OCI-LY3 (cell line): ENCODE results near the gene COQ2.

Experiments used
- CTCF ChIP-seq: fragments of 200-600, 300-600 bp; sonication (generic); IDR thresholded peaks from 2 replicates; pipeline ENCODE4 v1.5.1; 2014; ENCODE audit warnings: antibody characterized with exemption, low read length, low read depth
- EZH2phosphoT487 ChIP-seq: fragments of 200-600 bp; shearing (Covaris generic); IDR thresholded peaks from 2 replicates; pipeline ENCODE4 v1.6.1; 2018; ENCODE audit warnings: antibody characterized with exemption, mixed run types, low read depth

DNA sequence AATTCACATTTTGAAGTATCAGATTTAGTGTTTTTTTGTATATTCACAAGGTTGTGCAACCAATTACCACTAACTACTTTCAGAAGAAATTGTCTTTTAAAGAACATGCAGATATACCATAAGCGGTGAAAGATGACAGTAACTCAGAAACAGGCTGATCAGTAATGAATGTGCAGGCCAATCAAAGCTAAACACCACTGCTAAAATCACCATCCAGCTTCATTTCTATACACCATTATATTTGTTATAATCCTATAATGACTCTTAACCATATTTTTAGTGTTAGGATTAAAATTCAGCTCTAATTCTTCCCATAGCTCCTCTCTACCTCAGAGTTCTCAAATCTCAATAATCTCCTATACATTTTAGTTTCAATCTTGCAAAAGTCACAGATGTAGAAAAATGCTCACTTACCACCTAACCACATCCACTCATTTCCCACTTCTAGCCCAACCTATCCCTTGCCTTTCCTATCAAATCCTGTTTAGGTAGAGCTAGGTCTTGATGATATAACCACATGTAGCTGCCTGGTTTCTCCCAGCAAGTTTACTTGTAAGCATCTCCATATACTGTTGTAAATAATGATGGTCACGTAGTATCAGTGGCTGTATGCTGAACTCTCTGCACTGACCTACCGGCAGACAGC lies 16.6 kb downstream of the COQ2 start:
- TF ChIP-seq CTCF (no peak), EZH2phosphoT487 (no peak)
